GM18519 (cell line): Measurements from ENCODE around the gene CTRL.

Experiments
- ATAC-seq: cut with Tn5 transposase; IDR thresholded peaks from one replicate; pipeline ENCODE4 v1.9.1; 2021; ENCODE audit warnings: mild to moderate bottlenecking, moderate library complexity; ENCODE audit not compliant: unreplicated experiment, low FRiP score

The CTRL gene

GRCh38 chr16:67963662-67964321 lies 32.1 kb upstream of the CTRL start:
- no peak for ATAC-seq

DNA sequence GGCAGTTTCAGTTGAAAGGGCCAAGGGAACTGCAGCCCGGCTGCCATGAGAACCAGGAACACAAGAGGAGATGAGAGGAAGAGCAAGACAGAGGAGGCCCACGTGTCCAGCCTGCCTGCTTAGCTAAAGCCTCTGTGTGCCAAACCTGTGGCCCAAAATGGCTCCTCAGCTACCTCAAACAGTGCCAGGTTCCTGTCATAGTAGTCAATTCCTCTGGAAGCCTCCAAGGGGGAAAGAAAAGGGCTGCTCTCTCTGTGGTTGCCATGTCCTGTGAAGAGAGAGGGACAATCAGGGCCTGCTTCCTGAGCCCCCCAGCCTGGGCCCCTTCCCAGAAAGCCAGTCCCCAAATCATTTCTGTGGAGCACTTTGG lies 31.6 kb upstream of the CTRL start:
- no peak for ATAC-seq

- no peak for ATAC-seq
Observed at GRCh38 chr16:67962135-67962534, 30.5 kb upstream of the CTRL start.

DNA sequence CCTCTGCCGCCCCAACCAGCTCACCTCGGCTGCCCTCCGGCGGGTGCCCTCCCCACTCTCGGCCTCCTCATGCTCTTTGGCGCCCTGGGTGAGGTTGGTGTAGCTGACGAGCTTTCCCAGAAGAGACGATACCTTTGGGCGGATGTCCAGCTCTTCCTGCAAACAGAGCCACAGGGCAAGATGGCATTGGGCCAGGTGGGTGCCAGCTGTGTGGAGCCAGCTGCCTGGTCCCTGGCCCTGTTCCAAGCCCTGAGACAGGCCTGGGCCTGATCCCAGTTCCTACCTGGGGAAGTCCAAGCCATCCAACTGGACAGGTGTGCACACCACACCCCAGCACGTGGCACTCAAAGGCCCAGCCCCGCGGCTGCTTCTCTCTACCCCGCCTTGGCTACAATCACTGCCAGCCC lies 29.9 kb upstream of the CTRL start:
- no peak for ATAC-seq

DNA sequence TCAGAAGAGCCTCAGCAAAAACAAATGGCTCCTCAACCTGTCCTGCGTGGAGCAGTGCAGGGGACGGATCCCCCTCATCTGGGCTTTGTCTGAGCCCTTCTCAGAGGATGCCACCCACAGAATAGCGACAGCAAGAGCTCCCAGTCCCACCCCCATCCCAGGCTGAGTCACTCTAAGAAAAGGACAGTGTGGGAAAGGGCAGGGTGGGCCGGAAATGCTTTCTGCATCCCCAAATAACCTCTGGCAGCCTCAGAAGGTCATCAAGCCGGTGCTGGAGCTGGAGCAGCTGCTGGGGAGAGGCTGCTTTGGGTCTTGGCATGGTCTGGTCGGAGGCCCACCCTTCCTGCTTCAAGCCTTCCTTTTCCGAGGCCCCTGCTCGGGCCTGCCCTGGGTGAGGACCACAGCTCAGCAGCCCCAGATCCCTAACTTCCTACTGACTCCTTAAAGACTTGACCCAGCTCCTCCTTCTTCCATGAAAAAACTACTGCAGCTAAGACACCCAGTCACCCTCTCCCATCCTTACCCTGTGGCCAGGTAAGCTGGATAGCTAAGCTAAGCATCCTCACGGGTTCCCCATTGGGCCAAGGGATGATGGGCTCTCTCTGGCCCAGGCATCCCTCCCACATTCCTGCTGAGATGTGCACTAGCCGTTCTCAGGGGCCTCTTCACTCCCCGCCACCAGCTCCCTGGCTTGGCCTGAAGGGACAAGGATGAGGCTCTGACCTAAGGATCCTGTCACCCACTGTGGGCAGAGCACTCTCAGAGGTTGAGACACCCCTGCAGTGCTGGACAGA lies 28.1 kb upstream of the CTRL start:
- ATAC-seq: no peak

DNA sequence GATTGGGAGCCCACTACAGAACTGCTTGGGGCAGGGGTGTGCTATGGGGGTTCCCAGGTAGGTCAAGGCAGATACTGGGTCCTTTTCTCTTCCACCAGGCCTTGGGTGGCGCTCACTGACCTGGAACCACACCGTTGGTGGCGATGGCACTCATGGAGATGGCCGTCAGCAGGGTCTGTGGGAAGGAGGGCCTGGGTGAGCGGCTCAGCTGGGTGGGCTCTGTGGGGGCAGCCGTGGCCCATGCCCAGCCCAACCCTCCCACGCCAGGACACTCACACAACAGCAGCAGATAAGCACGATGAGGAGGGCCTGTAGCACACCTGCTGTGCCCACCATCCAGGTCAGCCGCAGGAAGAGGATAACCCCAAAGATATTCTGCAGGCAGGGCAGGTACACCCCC lies 26.0 kb upstream of the CTRL start:
- no peak for ATAC-seq

GRCh38 chr16:67954421-67955196 lies 22.9 kb upstream of the CTRL start:
- no peak for ATAC-seq

GRCh38 chr16:67953641-67954375 lies 22.1 kb upstream of the CTRL start:
- ATAC-seq: no peak

DNA sequence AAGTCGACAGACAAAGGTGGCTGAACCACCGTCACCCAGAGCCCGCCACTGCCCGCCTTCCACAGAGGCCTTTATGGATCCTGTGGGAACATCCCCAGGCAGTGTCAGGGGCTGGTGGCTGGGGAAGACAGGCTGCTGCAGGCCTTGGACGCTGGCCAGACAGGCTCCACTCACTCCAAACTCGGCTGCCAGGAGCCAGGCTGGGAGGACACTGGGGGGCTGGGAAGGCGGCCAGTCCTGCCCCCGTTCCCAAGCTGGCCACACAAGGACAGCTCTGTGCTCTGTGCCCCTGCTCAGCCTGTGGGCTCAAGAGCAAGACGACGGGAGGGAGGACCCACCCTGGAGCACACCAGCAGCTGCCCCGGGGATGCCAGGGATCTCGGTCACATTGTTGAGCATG lies 19.8 kb upstream of the CTRL start:
- no peak for ATAC-seq

GRCh38 chr16:67950335-67950843 lies 18.7 kb upstream of the CTRL start:
- ATAC-seq: no peak

- no peak for ATAC-seq
Observed at GRCh38 chr16:67949645-67950044, 18.0 kb upstream of the CTRL start.

DNA sequence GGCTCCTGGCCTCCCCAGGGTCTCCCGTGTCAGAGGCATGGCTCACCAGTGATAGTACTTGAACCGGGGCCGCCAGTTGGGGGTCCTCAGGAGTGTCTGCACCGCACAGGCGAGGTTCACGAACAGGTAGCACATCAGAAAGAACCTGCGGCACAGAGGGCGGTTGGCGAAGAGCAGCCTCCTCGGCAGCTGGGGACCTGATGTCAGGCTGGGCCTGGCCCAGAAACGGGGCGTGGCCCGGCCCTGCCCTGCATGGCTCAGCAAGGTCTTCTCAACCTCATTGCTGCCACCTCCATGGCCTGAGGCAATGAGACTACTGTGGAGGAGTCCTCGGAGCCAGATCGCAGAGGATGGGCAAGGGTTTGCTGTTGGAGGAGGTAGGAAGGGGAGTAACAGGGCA lies 16.4 kb upstream of the CTRL start:
- no peak for ATAC-seq

- ATAC-seq: no peak
Observed at GRCh38 chr16:67946966-67947558, 15.4 kb upstream of the CTRL start.

DNA sequence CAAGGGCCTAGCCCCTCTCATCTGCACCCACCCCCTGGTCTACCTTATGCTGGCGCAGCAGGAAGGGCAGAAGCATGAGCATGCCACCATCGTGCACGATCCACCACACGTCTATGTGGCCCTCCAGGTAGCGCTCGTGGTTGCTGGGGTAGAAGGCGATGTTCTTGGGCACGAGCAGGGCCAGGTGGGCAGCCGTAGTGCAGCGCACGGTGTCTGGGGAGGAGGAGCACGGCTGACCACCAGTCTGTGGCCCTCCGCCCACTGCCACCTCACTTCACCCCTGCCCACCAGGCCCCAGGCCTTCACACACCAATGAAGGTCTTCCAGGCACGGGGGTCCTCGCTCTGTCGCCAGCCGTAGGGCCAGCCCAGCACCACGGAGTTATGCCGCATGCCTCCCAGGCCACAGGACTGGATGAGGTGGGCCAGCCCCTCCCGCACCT lies 14.5 kb upstream of the CTRL start:
- ATAC-seq: no peak

GRCh38 chr16:67945392-67945933 lies 13.8 kb upstream of the CTRL start:
- no peak for ATAC-seq

DNA sequence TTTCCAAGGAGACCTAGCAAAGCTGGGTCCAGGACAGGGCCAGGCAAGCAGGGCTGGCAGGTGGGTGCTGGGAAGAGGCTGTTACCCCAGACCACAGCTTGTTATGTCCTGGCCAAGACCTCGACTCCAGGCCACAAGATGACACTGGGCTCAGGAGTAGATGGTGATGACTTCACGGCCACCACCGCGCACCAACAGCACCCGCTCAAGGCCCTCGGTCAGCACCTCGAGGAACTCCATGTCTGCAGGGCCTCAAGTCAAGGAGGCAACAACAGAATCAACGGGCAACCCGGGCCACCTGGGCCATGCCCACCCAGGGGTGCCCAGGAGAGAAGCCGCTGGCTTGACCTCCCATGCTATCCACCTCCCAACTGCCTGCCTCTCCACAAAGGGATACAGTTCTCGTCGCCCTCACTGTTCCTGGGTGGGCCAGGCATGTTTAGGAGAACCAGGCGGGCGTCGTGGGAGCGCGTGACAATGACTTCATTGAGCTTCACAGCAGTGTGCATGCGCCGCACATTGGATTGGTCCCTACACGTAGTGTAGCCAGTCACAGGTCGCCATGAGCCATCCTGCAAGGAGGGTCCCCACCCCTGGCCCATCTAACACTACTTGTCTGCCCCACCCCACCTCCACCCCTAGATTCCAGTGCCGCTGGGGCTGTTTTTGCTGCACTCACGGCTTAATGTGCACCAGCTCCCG lies 13.2 kb upstream of the CTRL start:
- no peak for ATAC-seq

DNA sequence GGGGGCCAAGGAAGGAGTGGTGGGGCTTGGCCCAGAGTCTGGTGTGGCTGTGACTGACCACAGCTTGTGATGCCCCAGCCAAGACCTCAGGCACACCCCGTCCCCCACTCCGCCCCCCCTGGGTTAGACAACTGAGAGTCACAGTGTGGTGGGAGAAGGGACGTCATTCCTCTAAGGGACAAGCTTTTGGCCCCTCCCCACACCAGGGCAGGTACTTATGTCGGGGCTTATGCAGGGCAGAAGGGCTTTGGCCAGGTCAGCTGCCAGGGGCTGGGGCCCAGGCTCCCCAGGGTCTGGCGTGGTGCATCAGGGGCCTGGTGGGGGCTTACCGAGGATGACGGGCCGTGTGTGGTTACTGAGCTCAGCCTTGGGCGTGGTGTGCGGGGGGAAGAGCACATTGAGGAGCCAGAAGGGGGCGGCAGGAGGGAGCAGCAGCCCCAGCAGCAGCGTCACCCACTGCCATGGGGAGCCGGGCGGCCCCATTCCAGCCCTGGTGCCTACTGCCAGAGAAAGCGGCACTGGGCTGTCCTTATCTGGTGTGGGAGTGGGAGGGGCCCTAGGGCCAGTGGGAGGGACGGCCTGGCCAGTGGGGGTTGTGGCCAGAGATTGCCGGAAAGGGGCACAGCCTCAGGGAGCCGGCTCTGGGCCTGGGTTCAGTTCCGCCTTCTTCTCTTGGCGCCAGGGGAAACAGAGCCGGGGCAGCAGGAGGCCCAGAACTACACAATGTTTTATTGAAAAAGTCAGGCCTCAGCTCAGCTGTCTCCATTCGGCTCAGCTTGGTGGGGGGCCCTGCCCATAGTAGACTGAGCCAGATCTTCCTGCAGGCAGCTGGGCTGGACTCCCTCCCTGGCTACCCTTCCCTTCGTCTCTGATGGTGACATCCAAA lies 12.2 kb upstream of the CTRL start, which contains the start of gene LCAT:
TSS of gene LCAT (minus strand) at position 502 of the 886 bp plus-strand sequence. CDS start at position 483, 19 bp downstream.
- no peak for ATAC-seq

- ATAC-seq: no peak
Observed at GRCh38 chr16:67943256-67943618, 11.6 kb upstream of the CTRL start.
